ENCODE data around the gene FRMD4A.

FRMD4A gene

GRCh38 chr10:13789448-13789829, 541.3 kb downstream of the FRMD4A start:
- H3K4me3 ChIP-seq (replicated peaks; ENCODE audit: insufficient read depth, low read length) = no peak overlapping the region
- DNase-seq (ENCODE audit: low read depth in 1 of 2, low spot score in 1 of 2) = no peak
- no peaks in the 10 kb centered on the region for H3K27me3 ChIP-seq (ENCODE audit: insufficient read depth, poor library complexity, severe bottlenecking)
- no peak overlapping the region for H3K27ac ChIP-seq (replicated peaks)
- no peak for TF ChIP-seq GABPA (IDR thresholded peaks at IDR 0.05; ENCODE audit: low read depth)
- TF ChIP-seq SPI1 (IDR thresholded peaks at IDR 0.05; ENCODE audit: borderline replicate concordance, low read depth) = no peak
- TF ChIP-seq, protein P1, sequence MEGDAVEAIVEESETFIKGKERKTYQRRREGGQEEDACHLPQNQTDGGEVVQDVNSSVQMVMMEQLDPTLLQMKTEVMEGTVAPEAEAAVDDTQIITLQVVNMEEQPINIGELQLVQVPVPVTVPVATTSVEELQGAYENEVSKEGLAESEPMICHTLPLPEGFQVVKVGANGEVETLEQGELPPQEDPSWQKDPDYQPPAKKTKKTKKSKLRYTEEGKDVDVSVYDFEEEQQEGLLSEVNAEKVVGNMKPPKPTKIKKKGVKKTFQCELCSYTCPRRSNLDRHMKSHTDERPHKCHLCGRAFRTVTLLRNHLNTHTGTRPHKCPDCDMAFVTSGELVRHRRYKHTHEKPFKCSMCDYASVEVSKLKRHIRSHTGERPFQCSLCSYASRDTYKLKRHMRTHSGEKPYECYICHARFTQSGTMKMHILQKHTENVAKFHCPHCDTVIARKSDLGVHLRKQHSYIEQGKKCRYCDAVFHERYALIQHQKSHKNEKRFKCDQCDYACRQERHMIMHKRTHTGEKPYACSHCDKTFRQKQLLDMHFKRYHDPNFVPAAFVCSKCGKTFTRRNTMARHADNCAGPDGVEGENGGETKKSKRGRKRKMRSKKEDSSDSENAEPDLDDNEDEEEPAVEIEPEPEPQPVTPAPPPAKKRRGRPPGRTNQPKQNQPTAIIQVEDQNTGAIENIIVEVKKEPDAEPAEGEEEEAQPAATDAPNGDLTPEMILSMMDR (IDR thresholded peaks at IDR 0.05; ENCODE audit: insufficient read depth, low read length) = no peak
- TF ChIP-seq, protein P2, sequence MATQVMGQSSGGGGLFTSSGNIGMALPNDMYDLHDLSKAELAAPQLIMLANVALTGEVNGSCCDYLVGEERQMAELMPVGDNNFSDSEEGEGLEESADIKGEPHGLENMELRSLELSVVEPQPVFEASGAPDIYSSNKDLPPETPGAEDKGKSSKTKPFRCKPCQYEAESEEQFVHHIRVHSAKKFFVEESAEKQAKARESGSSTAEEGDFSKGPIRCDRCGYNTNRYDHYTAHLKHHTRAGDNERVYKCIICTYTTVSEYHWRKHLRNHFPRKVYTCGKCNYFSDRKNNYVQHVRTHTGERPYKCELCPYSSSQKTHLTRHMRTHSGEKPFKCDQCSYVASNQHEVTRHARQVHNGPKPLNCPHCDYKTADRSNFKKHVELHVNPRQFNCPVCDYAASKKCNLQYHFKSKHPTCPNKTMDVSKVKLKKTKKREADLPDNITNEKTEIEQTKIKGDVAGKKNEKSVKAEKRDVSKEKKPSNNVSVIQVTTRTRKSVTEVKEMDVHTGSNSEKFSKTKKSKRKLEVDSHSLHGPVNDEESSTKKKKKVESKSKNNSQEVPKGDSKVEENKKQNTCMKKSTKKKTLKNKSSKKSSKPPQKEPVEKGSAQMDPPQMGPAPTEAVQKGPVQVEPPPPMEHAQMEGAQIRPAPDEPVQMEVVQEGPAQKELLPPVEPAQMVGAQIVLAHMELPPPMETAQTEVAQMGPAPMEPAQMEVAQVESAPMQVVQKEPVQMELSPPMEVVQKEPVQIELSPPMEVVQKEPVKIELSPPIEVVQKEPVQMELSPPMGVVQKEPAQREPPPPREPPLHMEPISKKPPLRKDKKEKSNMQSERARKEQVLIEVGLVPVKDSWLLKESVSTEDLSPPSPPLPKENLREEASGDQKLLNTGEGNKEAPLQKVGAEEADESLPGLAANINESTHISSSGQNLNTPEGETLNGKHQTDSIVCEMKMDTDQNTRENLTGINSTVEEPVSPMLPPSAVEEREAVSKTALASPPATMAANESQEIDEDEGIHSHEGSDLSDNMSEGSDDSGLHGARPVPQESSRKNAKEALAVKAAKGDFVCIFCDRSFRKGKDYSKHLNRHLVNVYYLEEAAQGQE (IDR thresholded peaks at IDR 0.05; ENCODE audit: insufficient replicate concordance, low read depth) = no peak
- TF ChIP-seq POLR2AphosphoS5 (IDR thresholded peaks at IDR 0.05; ENCODE audit: low read depth) = no peak

- H3K27me3 ChIP-seq (ENCODE audit: insufficient read depth, poor library complexity, severe bottlenecking) = no peaks in the 10 kb centered on the region
- no peak overlapping the region for H3K27ac ChIP-seq (replicated peaks)
- TF ChIP-seq, protein P2 (IDR thresholded peaks at IDR 0.05; ENCODE audit: insufficient replicate concordance, low read depth) = no peak
- TF ChIP-seq GABPA (IDR thresholded peaks at IDR 0.05; ENCODE audit: low read depth) (no peak), SPI1 (IDR thresholded peaks at IDR 0.05; ENCODE audit: borderline replicate concordance, low read depth) (no peak), POLR2AphosphoS5 (IDR thresholded peaks at IDR 0.05; ENCODE audit: low read depth) (no peak)
- TF ChIP-seq, protein P1 (IDR thresholded peaks at IDR 0.05; ENCODE audit: insufficient read depth, low read length) = no peak
- no peak overlapping the region for H3K4me3 ChIP-seq (replicated peaks; ENCODE audit: insufficient read depth, low read length)
- DNase-seq (ENCODE audit: low read depth in 1 of 2, low spot score in 1 of 2) = no peak
Observed at GRCh38 chr10:13788711-13789447, 541.8 kb downstream of the FRMD4A start.

- TF ChIP-seq, protein P2 (IDR thresholded peaks at IDR 0.05; ENCODE audit: insufficient replicate concordance, low read depth) = no peak
- Histone ChIP-seq H3K27ac (replicated peaks) (no peak overlapping the region), H3K27me3 (ENCODE audit: insufficient read depth, poor library complexity, severe bottlenecking) (no peaks in the 10 kb centered on the region), H3K4me3 (replicated peaks; ENCODE audit: insufficient read depth, low read length) (no peak overlapping the region)
- DNase-seq (ENCODE audit: low read depth in 1 of 2, low spot score in 1 of 2) = no peak
Observed at GRCh38 chr10:13788320-13788600, 542.5 kb downstream of the FRMD4A start.

All from HL-60 (cell line).